ENCODE results near the gene GPR176. TPM values are rescaled to one million over a fixed set of nuclear protein-coding genes. Genes with fewer than 3 reads are reported as not detected.

GPR176 gene
- polyA plus RNA-seq, 1 donor from 2014 or later = 8.3 TPM

DNA sequence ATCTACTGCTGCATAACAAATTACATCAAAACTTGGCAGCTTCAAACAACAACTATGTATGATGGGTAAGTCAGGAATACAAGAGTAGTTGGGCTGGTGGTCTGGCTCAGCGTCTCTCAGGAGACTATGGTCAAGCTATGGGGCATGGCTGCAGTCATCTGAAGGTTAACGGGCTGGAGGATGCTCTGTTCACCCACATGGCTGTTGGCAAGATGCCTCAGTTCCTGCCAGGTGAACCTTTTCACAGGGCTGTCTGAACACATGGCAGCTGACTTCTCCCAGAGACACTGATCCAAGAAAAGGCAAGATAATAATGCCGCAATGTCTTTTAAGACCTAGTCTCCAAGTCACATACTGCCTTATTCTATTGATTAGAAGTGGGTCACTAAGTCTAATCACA lies 63.7 kb downstream of the GPR176 start:
- no peaks in the 10 kb centered on the region for H3K27me3 ChIP-seq (ENCODE audit: insufficient read depth, low read depth, low read length)
- H3K79me2 ChIP-seq (replicated peaks; ENCODE audit: insufficient read depth, low read length) = no peaks in the 10 kb centered on the region
- no peak overlapping the region for H3K9ac ChIP-seq (ENCODE audit: low read length)
- no peaks in the 10 kb centered on the region for H3F3A ChIP-seq (ENCODE audit: insufficient read depth, low read length, poor library complexity, severe bottlenecking)
- H3K9me3 ChIP-seq (ENCODE audit: low read length) = no peaks in the 10 kb centered on the region
- H3K9me2 ChIP-seq (ENCODE audit: insufficient read depth, low read length) = no peaks in the 10 kb centered on the region
- H4K20me1 ChIP-seq (ENCODE audit: insufficient read depth) = no peaks in the 10 kb centered on the region
- H3K4me2 ChIP-seq (ENCODE audit: low read length) = no peak overlapping the region
- H3K4me3 ChIP-seq (ENCODE audit: low read length) = no peak overlapping the region
- H2AFZ ChIP-seq (ENCODE audit: low read depth, low read length) = no peak overlapping the region
- TF ChIP-seq EP300 (conservative IDR thresholded peaks at IDR 0.05; ENCODE audit: poor library complexity, severe bottlenecking) (no peak), MXI1 (conservative IDR thresholded peaks at IDR 0.05; ENCODE audit: poor library complexity, severe bottlenecking) (no peak), REST (IDR thresholded peaks at IDR 0.05; ENCODE audit: borderline replicate concordance) (no peak), POLR2AphosphoS5 (IDR thresholded peaks at IDR 0.05) (no peak), CTCF (IDR thresholded peaks at IDR 0.05; ENCODE audit: poor library complexity, severe bottlenecking) (no peak), TAF1 (IDR thresholded peaks at IDR 0.05; ENCODE audit: low read depth) (no peak), EZH2 (IDR thresholded peaks at IDR 0.05; ENCODE audit: borderline replicate concordance, insufficient read depth, low read length, poor library complexity, severe bottlenecking) (no peak)
- no peak overlapping the region for H3K27ac ChIP-seq (ENCODE audit: low read length)
- no peaks in the 10 kb centered on the region for H3K36me3 ChIP-seq (ENCODE audit: insufficient read depth, low read length)

DNA sequence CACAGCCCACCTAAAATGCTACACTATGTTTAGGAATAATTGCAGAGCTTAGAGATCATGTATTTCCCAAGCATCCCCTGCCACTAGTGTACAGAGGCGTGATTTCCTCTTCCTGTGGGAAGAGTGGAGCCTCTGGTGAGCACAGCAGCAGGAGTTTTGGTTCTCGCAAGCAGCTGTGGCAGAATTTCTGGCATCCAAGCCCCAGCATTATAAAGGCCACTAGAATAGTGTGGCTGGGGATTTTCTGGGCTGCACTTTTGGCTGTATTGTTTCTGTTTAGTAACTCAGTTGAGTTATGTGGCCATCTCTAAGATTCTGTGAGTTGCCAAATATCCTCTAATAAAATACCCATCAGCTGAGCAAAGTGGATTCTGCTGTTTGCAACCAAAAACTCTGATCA lies 64.7 kb downstream of the GPR176 start:
- Histone ChIP-seq H3K36me3 (ENCODE audit: insufficient read depth, low read length) (no peaks in the 10 kb centered on the region), H3K9me2 (ENCODE audit: insufficient read depth, low read length) (no peaks in the 10 kb centered on the region), H3K9me3 (ENCODE audit: low read length) (no peaks in the 10 kb centered on the region), H4K20me1 (ENCODE audit: insufficient read depth) (no peaks in the 10 kb centered on the region), H3K4me3 (ENCODE audit: low read length) (no peak overlapping the region), H3F3A (ENCODE audit: insufficient read depth, low read length, poor library complexity, severe bottlenecking) (no peaks in the 10 kb centered on the region), H2AFZ (ENCODE audit: low read depth, low read length) (no peak overlapping the region), H3K27me3 (ENCODE audit: insufficient read depth, low read depth, low read length) (no peaks in the 10 kb centered on the region), H3K27ac (ENCODE audit: low read length) (no peak overlapping the region), H3K4me2 (ENCODE audit: low read length) (no peak overlapping the region), H3K79me2 (replicated peaks; ENCODE audit: insufficient read depth, low read length) (no peaks in the 10 kb centered on the region), H3K9ac (ENCODE audit: low read length) (no peak overlapping the region)
- TF ChIP-seq EP300 (conservative IDR thresholded peaks at IDR 0.05; ENCODE audit: poor library complexity, severe bottlenecking) = no peak
- no peak for TF ChIP-seq REST (IDR thresholded peaks at IDR 0.05; ENCODE audit: borderline replicate concordance)
- no peak for TF ChIP-seq RAD21 (conservative IDR thresholded peaks at IDR 0.05)
- no peak for TF ChIP-seq POLR2AphosphoS5 (IDR thresholded peaks at IDR 0.05)
- no peak for TF ChIP-seq CTCF (IDR thresholded peaks at IDR 0.05; ENCODE audit: poor library complexity, severe bottlenecking)
- no peak for TF ChIP-seq MXI1 (conservative IDR thresholded peaks at IDR 0.05; ENCODE audit: poor library complexity, severe bottlenecking)
- no peak for TF ChIP-seq EZH2 (IDR thresholded peaks at IDR 0.05; ENCODE audit: borderline replicate concordance, insufficient read depth, low read length, poor library complexity, severe bottlenecking)
- no peak for TF ChIP-seq TAF1 (IDR thresholded peaks at IDR 0.05; ENCODE audit: low read depth)
- TF ChIP-seq SMC3 (conservative IDR thresholded peaks at IDR 0.05; ENCODE audit: poor library complexity) = no peak
